BLaER1 (cell line): ENCODE data around the gene TSPAN33.
"Not testable (repeated sequence)": the region's sequence is repeated elsewhere in the genome, so short reads cannot be mapped to it uniquely, and the experiment has no call there.

ENCODE experiments used
- H3K27ac ChIP-seq: shearing (Covaris generic); formaldehyde crosslinking; 2 replicates; pipeline ENCODE4 v1.8.1; 2022
- H3K27me3 ChIP-seq: shearing (Covaris generic); formaldehyde crosslinking; 2 replicates; pipeline ENCODE4 v1.8.1; 2022
- H3K36me3 ChIP-seq: shearing (Covaris generic); formaldehyde crosslinking; 2 replicates; pipeline ENCODE4 v1.8.1; 2022
- H3K4me1 ChIP-seq: shearing (Covaris generic); formaldehyde crosslinking; 2 replicates; pipeline ENCODE4 v1.8.1; 2022
- H3K4me2 ChIP-seq: shearing (Covaris generic); formaldehyde crosslinking; 2 replicates; pipeline ENCODE4 v1.8.1; 2022
- H3K4me3 ChIP-seq: shearing (Covaris generic); formaldehyde crosslinking; 2 replicates; pipeline ENCODE4 v1.8.1; 2022
- H3K9ac ChIP-seq: shearing (Covaris generic); formaldehyde crosslinking; 2 replicates; pipeline ENCODE4 v1.8.1; 2022
- H3K9me3 ChIP-seq: shearing (Covaris generic); formaldehyde crosslinking; 2 replicates; pipeline ENCODE4 v1.8.1; 2022
- H4K20me1 ChIP-seq: shearing (Covaris generic); formaldehyde crosslinking; 2 replicates; pipeline ENCODE4 v1.8.1; 2022
- Cebpa-rat ChIP-seq: shearing (Covaris generic); IDR thresholded peaks from 2 replicates; pipeline ENCODE4 v1.8.1; 2022

TSPAN33 gene

DNA sequence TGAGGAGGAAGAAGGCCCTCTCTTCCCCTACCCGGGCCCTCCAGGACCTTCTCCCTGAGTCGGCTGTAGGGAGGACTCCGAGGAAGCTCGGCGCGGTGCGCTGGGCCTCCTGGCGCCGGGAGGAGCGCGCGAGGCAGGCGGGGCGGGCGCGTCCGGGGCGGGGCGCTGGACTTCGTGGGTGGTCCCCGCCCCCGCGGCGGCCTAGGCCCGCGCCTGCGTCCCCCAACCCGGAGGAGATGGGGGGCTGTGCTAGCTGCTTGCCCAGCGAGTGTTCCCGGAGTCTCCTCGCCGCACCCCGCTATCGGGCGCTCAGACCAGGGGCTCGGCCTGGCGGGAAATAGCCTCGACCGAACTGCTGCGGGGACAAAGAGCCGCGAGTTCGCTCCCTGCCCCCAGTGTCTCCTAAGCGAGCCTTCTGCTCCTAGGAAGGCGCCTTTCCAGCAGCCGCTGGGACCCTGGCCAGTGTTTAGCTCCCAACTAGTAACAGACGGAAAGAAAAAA, 24.7 kb downstream of the TSPAN33 start:
- Histone ChIP-seq H3K36me3 (peaks cover 47% of the 10 kb centered on the region), H3K27ac (peak overlapping the region; percentile 72), H3K4me3 (peak overlapping the region; percentile 61), H3K4me1 (peaks cover 15% of the 10 kb centered on the region), H3K27me3 (peaks cover 36% of the 10 kb centered on the region), H3K9ac (peak overlapping the region; percentile 66; the same call in 1 of the 2 replicates), H3K9me3 (no peaks in the 10 kb centered on the region), H4K20me1 (no peaks in the 10 kb centered on the region), H3K4me2 (peak overlapping the region; percentile 77)
- no peak for TF ChIP-seq Cebpa-rat

DNA sequence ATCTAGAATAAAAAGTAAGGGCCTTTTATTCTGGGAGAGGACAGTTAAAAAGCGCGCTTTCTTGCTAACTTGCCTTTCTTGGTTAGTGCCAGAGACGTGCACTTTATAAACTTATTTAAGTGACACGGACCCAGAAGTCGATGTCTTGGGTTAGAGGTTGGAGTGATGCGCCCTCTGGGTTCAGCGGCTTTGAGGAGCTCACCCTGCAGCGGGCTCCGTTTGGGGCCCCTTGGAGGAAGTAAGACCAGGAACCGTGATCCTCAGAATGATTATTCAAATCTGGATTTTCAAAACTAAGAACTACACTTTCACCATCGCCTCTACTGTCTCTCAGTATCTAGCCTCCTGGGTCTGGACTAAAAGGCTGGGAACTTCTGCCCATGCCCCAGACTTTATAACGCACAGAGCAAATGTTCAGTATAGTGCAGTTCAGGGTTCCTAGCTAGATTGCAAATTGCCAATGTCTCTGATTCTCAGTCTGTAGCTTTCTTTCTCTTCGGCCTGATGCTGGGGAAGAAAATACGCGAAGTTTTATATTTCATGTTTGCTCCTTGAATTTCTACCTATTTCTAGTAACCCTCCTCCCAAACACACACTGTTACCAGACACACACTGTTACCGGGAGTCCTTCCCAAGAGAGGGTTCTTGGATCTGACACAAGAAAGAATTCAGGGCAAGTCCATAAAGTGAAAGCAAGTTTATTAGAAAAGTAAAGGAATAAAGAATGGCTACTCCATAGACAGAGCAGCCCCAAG, 25.4 kb downstream of the TSPAN33 start:
- H3K4me3 ChIP-seq: peak overlapping the region; percentile 61
- H3K27ac ChIP-seq: peak overlapping the region; percentile 72
- no peaks in the 10 kb centered on the region for H4K20me1 ChIP-seq
- peak overlapping the region; percentile 77 for H3K4me2 ChIP-seq
- H3K36me3 ChIP-seq: peaks cover 41% of the 10 kb centered on the region
- peaks cover 36% of the 10 kb centered on the region for H3K27me3 ChIP-seq
- TF ChIP-seq Cebpa-rat: no peak
- H3K9me3 ChIP-seq: no peaks in the 10 kb centered on the region
- H3K4me1 ChIP-seq: peaks cover 15% of the 10 kb centered on the region
- peak overlapping the region; percentile 66; the same call in 1 of the 2 replicates for H3K9ac ChIP-seq

DNA sequence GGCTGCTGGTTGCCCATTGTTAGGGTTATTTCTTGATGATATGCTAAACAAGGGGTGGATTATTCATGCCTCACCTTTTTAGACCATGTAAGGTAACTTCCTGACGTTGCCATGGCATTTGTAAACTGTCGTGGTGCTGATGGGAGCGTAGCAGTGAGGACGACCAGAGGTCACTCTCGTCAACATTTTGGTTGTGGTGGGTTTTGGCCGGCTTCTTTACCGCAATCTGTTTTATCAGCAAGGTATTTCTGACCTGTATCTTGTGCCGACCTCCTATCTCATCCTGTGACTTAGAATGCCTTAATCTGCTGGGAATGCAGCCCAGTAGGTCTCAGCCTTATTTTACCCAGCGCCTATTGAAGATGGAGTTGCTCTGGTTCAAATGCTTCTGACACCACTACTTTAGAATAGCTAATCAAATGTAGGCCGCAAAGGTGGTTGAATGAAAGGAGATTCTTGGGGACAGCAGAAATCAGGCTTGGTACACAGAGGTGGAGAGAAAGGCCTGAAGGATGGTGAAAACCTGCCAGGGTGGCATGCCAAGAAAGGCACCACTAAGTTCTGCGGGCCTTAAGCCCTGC, 26.0 kb downstream of the TSPAN33 start:
- Histone ChIP-seq H3K36me3 (peaks cover 34% of the 10 kb centered on the region), H3K4me3 (no peak overlapping the region), H3K9ac (no peak overlapping the region), H3K9me3 (no peaks in the 10 kb centered on the region), H4K20me1 (no peaks in the 10 kb centered on the region), H3K4me1 (peaks cover 15% of the 10 kb centered on the region), H3K27ac (no peak overlapping the region), H3K27me3 (peaks cover 36% of the 10 kb centered on the region), H3K4me2 (no peak overlapping the region)
- no peak for TF ChIP-seq Cebpa-rat

DNA sequence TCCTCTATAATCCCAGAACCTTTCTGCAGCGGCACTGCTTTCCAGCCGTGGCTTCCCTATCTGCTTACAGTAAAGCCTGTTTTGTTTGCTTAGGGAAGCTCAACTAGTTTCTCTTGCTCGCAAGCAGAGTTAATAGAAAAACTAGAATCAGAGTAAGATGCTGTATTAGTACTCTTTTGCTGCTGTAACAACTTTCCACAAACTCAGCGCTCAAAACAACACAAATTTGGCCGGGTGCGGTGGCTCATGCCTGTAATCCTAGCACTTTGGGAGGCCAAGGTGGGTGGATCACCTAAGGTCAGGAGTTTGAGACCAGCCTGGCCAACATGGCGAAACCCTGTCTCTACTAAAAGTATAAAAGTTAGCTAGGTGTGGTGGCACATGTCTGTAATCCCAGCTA, 29.4 kb downstream of the TSPAN33 start:
- not testable (repeated sequence) for H4K20me1 ChIP-seq, H3K4me3 ChIP-seq, H3K9me3 ChIP-seq, H3K27ac ChIP-seq, H3K4me2 ChIP-seq, H3K36me3 ChIP-seq, H3K9ac ChIP-seq
- Histone ChIP-seq H3K27me3 (peaks cover 20% of the 10 kb centered on the region), H3K4me1 (peaks cover 12% of the 10 kb centered on the region)

DNA sequence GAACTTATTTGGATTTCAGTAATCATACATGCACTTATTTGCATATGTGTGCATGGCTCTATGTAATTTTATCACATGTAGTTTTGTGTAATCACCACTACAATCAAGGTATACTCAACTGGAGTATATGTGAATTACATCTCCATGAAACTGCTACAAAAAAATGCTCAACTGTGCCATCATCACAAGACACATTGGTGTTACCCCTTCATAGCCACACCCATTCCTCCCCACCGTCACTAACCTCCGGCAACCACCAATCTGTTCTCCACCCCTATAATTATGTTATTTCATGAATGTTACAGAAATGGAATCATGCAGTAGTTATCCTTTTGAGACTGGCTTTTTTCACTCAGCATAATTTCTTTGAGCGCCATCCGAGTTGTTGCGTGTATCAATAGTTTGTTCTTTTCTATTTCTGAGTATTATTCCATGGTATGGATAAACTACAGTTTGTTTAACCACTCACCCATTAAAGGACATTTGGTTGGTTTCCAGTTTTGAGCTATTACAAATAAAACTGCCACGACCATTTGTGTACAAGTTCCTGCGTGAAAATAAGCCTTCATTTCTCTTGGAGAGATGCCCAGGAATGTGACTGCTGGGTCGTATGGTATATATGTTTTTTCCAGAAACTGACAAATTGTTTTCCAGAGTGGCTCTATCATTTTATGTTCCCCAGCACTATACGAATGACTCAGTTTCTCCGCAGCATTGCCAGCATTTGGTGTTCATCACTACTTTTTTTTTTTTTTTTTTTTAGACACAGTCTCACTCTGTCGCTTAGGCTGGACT, 32.6 kb downstream of the TSPAN33 start:
- Histone ChIP-seq H3K27ac (no peak overlapping the region), H3K36me3 (no peaks in the 10 kb centered on the region), H3K4me2 (no peak overlapping the region), H3K4me3 (no peak overlapping the region), H4K20me1 (no peaks in the 10 kb centered on the region), H3K4me1 (no peaks in the 10 kb centered on the region), H3K27me3 (no peaks in the 10 kb centered on the region), H3K9ac (no peak overlapping the region), H3K9me3 (peaks cover 8% of the 10 kb centered on the region; the same call in 1 of the 2 replicates)
- TF ChIP-seq Cebpa-rat: no peak

DNA sequence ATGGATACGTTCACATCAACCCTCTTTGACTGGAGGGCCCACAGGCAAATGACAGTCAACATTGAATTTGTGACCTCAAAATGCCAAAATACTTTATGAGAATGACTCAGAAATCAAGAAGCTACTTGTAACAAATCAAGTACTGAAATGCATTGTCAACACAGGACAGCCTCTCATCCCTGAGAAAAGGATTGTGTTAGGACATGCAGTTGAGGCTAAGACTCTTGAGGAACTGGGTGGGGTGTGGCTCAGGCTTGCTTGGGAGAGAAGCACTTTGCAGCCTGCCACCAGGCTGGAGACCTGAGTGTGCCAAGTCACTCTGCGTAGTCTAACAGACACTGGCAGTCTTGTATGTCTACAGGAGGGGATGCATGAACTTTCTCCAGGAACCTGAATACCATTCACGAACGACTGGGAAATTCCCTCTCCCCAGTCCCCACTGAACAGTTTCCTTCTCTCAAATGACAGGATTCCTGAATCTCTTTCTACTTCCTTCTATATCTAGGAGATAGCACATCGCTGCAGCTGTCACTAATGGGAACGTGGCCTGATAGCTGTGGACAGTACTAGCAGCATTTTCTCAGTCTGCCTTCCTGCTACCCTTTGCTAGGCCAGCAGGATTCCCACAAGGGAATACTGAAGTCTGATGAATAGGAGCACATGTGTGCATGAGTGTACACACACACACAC, 40.6 kb downstream of the TSPAN33 start:
- Histone ChIP-seq H3K9me3 (peaks cover 8% of the 10 kb centered on the region; the same call in 1 of the 2 replicates), H3K4me3 (no peak overlapping the region), H3K36me3 (no peaks in the 10 kb centered on the region), H3K27ac (no peak overlapping the region), H3K9ac (no peak overlapping the region), H3K4me2 (no peak overlapping the region), H4K20me1 (peaks cover 3% of the 10 kb centered on the region), H3K27me3 (peaks cover 30% of the 10 kb centered on the region), H3K4me1 (peaks cover 26% of the 10 kb centered on the region)
- no peak for TF ChIP-seq Cebpa-rat

DNA sequence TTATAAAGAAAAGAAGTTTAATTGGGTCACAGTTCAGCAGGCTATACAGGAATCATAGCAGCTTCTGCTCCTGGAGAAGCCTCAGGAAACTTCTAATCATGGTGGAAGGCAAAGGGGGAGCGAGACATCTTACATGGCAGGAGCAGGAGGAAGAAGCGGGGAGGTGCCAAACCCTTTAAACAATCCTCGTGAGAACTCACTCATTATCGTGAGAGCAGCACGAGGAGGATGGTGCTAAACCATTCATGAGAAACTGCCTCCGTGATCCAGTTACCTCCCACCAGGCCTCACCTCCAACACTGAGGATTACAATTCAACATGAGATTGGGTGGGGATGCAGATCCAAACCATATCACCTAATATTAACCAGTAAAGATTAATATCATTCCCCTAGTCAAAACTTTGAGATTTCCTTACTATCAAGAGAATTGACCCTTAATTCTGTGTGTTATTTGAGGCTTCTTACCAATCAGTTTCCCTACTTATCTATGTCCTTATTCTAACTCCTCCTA, 42.3 kb downstream of the TSPAN33 start:
- Histone ChIP-seq H3K4me3 (no peak overlapping the region), H3K9ac (no peak overlapping the region), H3K27me3 (peaks cover 34% of the 10 kb centered on the region), H3K9me3 (no peaks in the 10 kb centered on the region), H3K36me3 (0 out of 2 replicates have a peak, but pooled peaks cover under 1% of the 10 kb centered on the region), H4K20me1 (peaks cover 19% of the 10 kb centered on the region), H3K4me2 (peak overlapping the region; percentile 13), H3K27ac (no peak overlapping the region), H3K4me1 (peaks cover 36% of the 10 kb centered on the region)
- TF ChIP-seq Cebpa-rat: no peak

DNA sequence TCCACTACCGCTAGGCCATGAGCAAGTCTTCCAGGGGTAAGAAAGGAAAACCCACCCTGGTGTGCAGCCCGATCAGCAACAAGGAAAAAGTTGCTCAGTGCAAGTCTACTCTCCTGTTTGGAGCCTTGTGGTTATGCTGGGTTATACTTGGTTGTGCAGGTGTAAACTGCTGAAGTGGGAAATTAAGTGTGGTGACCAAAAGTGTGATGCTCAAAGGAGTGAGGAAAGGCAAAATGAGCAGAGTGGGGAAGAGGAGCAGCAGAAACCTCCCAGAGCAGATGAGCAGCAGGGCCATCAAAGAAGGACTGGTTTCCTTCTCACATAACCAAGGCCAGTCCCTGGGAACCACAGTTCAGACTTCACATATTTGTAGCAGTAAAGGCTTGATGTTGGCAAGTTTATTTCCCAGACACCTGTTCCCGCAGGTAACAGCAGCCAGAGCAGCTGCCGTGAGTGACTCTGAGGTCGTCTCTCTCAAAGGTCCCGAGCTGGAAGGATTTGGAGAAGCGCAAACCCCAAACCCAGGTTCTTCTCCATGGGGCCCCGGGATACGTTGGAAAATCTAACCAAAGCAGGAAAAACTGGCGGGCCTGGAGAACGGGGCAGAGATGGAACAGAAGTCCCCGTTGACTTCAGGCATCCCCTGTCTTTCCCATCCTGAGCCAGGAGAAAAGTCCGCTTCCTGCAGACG, 43.3 kb downstream of the TSPAN33 start:
- H3K4me2 ChIP-seq: peak overlapping the region; percentile 92

More for the DNA sequence above, 43.3 kb downstream of the TSPAN33 start:
- no peak for TF ChIP-seq Cebpa-rat
- peaks cover 36% of the 10 kb centered on the region for H3K4me1 ChIP-seq
- peak overlapping the region; percentile 91 for H3K9ac ChIP-seq
- no peaks in the 10 kb centered on the region for H3K9me3 ChIP-seq
- H3K4me3 ChIP-seq: peak overlapping the region; percentile 96
- peaks cover 27% of the 10 kb centered on the region for H4K20me1 ChIP-seq
- H3K27ac ChIP-seq: peak overlapping the region; percentile 91
- H3K36me3 ChIP-seq: peaks cover 11% of the 10 kb centered on the region
- peaks cover 34% of the 10 kb centered on the region for H3K27me3 ChIP-seq
